HepG2 (cell line): ENCODE results near the gene ANKRD7. TPM values are rescaled to one million over a fixed set of nuclear protein-coding genes. Genes with fewer than 3 reads are reported as not detected.

Source experiments
- EEA1 ChIP-seq: sonication (generic); formaldehyde crosslinking; IDR thresholded peaks from 2 replicates; pipeline ENCODE4 v1.5.1; 2020; ENCODE audit warnings: mild to moderate bottlenecking, missing genetic modification reagents, borderline replicate concordance
- HES4 ChIP-seq: sonication (generic); formaldehyde crosslinking; IDR thresholded peaks from 2 replicates; pipeline ENCODE4 v1.9.0; 2021; ENCODE audit warnings: mild to moderate bottlenecking, missing genetic modification reagents, borderline replicate concordance
- MEIS1 ChIP-seq: sonication (generic); formaldehyde crosslinking; IDR thresholded peaks from 2 replicates; pipeline ENCODE4 v1.9.0; 2021; ENCODE audit warnings: mild to moderate bottlenecking, missing genetic modification reagents, moderate library complexity, borderline replicate concordance
- NFIB ChIP-seq: sonication (generic); formaldehyde crosslinking; IDR thresholded peaks from 2 replicates; pipeline ENCODE4 v1.9.0; 2021; ENCODE audit warnings: missing genetic modification reagents, mild to moderate bottlenecking, borderline replicate concordance
- PHF21A ChIP-seq: sonication (generic); formaldehyde crosslinking; IDR thresholded peaks from 2 replicates; pipeline ENCODE4 v1.5.0; 2020; ENCODE audit warnings: mild to moderate bottlenecking, missing genetic modification reagents
- RAD21 ChIP-seq: fragments of 450-650 bp; formaldehyde crosslinking; IDR thresholded peaks from 2 replicates; pipeline ENCODE4 v1.5.0; 2020; ENCODE audit warnings: mild to moderate bottlenecking
- RFXANK ChIP-seq: IDR thresholded peaks from 2 replicates; pipeline ENCODE4 v1.6.1; 2016
- SIX4 ChIP-seq: sonication (generic); formaldehyde crosslinking; IDR thresholded peaks from 2 replicates; pipeline ENCODE4 v1.4.0; 2020; ENCODE audit warnings: missing genetic modification reagents
- ZBED4 ChIP-seq: sonication (generic); formaldehyde crosslinking; IDR thresholded peaks from 2 replicates; pipeline ENCODE4 v1.4.0; 2020; ENCODE audit warnings: missing genetic modification reagents, borderline replicate concordance
- ZBTB4 ChIP-seq: sonication (generic); formaldehyde crosslinking; IDR thresholded peaks from 2 replicates; pipeline ENCODE4 v1.4.0; 2020; ENCODE audit warnings: missing genetic modification reagents, mild to moderate bottlenecking, borderline replicate concordance
- ZEB1 ChIP-seq: IDR thresholded peaks from 2 replicates; pipeline ENCODE4 v1.6.1; 2012; ENCODE audit warnings: mild to moderate bottlenecking, low read depth, inconsistent platforms; ENCODE audit not compliant: insufficient replicate concordance
- ZNF205 ChIP-seq: IDR thresholded peaks from 2 replicates; pipeline ENCODE4 v1.6.1; 2018; ENCODE audit warnings: missing biosample characterization, missing genetic modification reagents
- ZNF496 ChIP-seq: sonication (generic); formaldehyde crosslinking; IDR thresholded peaks from 2 replicates; pipeline ENCODE4 v1.8.1; 2023; ENCODE audit warnings: mild to moderate bottlenecking, moderate library complexity, missing genetic modification reagents; ENCODE audit not compliant: insufficient replicate concordance
- ZNF572 ChIP-seq: sonication (generic); formaldehyde crosslinking; IDR thresholded peaks from 2 replicates; pipeline ENCODE4 v1.5.1; 2020; ENCODE audit warnings: mild to moderate bottlenecking, missing genetic modification reagents
- ZNF747 ChIP-seq: sonication (generic); formaldehyde crosslinking; IDR thresholded peaks from 2 replicates; pipeline ENCODE4 v1.8.1; 2023; ENCODE audit warnings: missing genetic modification reagents, mild to moderate bottlenecking, borderline replicate concordance
- polyA plus RNA-seq, 8 experiments: library from polyadenylated mRNA; depleted of rRNA in 3 of 8; stranded (reverse) in 7 of 8; unstranded in 1 of 8; fragments of >200 nt; fragmentation: Illumina TruSeq in 4 of 8; extraction: Trizol in 4 of 8; gene quantifications; 2 replicates each; pipeline versions ENCODE4 v1.2.1 to v1.2.3, GENCODE V29; 2011 to 2016; ENCODE audit warnings: low read depth in 4 of 8, missing spikeins in 1 of 8, mixed read lengths in 1 of 8; ENCODE audit not compliant: insufficient read depth in 1 of 8
- total RNA-seq, 5 experiments: library from RNA; depleted of rRNA; stranded (reverse); fragments of >200 nt; fragmentation: Illumina TruSeq; extraction: Trizol; gene quantifications; 2 replicates each; pipeline ENCODE4 v1.2.3, GENCODE V29; 2016; ENCODE audit warnings: low read depth in 1 of 5
- TF ChIP-seq, protein P1 (sequence below): sonication (generic); formaldehyde crosslinking; IDR thresholded peaks from 2 replicates; pipeline ENCODE4 v1.9.0; 2022; ENCODE audit warnings: low read depth, missing genetic modification reagents
- TF ChIP-seq, protein P2 (sequence below): sonication (generic); formaldehyde crosslinking; IDR thresholded peaks from 2 replicates; pipeline ENCODE4 v1.8.1; 2023; ENCODE audit warnings: missing genetic modification reagents, inconsistent platforms, borderline replicate concordance

Gene ANKRD7
- total and polyA plus RNA-seq, 2 of the 13 experiments (the other 11 are each of a cell fraction or from before 2014, with no cell fraction given) = not detected

- TF ChIP-seq ZEB1 (no peak), NFIB (CRISPR knock-in tag) (no peak), ZNF496 (CRISPR knock-in tag) (no peak), RFXANK (peak; percentile 75; the same call in 1 of the 2 replicates), SIX4 (CRISPR knock-in tag) (peak; percentile 32; the same call in 1 of the 2 replicates), HES4 (CRISPR knock-in tag) (0 out of 2 replicates have a peak, but pooled peaks have one; percentile 45), ZNF205 (peak; percentile 62; the same call in 1 of the 2 replicates), MEIS1 (CRISPR knock-in tag) (0 out of 2 replicates have a peak, but pooled peaks have one; percentile 44), ZNF747 (peak; percentile 71; the same call in 1 of the 2 replicates), PHF21A (CRISPR knock-in tag) (peak; percentile 74; the same call in 1 of the 2 replicates), ZBTB4 (CRISPR knock-in tag) (no peak), ZNF572 (CRISPR knock-in tag) (peak; percentile 76; the same call in 1 of the 2 replicates), EEA1 (CRISPR knock-in tag) (0 out of 2 replicates have a peak, but pooled peaks have one; percentile 56), RAD21 (CRISPR knock-in tag) (peak; percentile 10; the same call in 1 of the 2 replicates), ZBED4 (CRISPR knock-in tag) (peak; percentile 99)
- TF ChIP-seq, protein P1, sequence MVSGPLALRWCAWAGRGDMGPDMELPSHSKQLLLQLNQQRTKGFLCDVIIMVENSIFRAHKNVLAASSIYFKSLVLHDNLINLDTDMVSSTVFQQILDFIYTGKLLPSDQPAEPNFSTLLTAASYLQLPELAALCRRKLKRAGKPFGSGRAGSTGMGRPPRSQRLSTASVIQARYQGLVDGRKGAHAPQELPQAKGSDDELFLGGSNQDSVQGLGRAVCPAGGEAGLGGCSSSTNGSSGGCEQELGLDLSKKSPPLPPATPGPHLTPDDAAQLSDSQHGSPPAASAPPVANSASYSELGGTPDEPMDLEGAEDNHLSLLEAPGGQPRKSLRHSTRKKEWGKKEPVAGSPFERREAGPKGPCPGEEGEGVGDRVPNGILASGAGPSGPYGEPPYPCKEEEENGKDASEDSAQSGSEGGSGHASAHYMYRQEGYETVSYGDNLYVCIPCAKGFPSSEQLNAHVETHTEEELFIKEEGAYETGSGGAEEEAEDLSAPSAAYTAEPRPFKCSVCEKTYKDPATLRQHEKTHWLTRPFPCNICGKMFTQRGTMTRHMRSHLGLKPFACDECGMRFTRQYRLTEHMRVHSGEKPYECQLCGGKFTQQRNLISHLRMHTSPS (CRISPR knock-in tag) = no peak
- TF ChIP-seq, protein P2, sequence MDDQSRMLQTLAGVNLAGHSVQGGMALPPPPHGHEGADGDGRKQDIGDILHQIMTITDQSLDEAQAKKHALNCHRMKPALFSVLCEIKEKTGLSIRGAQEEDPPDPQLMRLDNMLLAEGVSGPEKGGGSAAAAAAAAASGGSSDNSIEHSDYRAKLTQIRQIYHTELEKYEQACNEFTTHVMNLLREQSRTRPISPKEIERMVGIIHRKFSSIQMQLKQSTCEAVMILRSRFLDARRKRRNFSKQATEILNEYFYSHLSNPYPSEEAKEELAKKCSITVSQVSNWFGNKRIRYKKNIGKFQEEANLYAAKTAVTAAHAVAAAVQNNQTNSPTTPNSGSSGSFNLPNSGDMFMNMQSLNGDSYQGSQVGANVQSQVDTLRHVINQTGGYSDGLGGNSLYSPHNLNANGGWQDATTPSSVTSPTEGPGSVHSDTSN (CRISPR knock-in tag) = no peak
Observed at GRCh38 chr7:118183786-118184564, 40.5 kb upstream of the ANKRD7 start, which contains the start of gene LSM8 (continued).
